ENCODE data around the gene MAGED1. TPM values are rescaled to one million over a fixed set of nuclear protein-coding genes. Genes with fewer than 3 reads are reported as not detected.

Gene MAGED1
- total RNA-seq, 1 experiment from 2014 or later = 128 TPM

- Histone ChIP-seq H3K27ac (ENCODE audit: low read length) (no peak overlapping the region), H3K79me2 (ENCODE audit: low read length) (peaks cover 23% of the 10 kb centered on the region), H3K9me2 (replicated peaks; ENCODE audit: low read length) (no peaks in the 10 kb centered on the region), H3F3A (ENCODE audit: low read length, unreplicated experiment) (no peaks in the 10 kb centered on the region), H3K36me3 (ENCODE audit: low read depth, low read length) (no peaks in the 10 kb centered on the region; the same call in 1 of the 2 replicates), H3K27me3 (ENCODE audit: low read length) (no peaks in the 10 kb centered on the region), H3K4me2 (ENCODE audit: low read length) (no peak overlapping the region), H3K4me1 (ENCODE audit: insufficient read depth, low read length) (peaks cover 11% of the 10 kb centered on the region; the same call in 1 of the 2 replicates), H3K9me3 (ENCODE audit: low read length) (no peaks in the 10 kb centered on the region), H3K9ac (ENCODE audit: low read length) (no peak overlapping the region), H2AFZ (ENCODE audit: low read length) (no peak overlapping the region), H4K20me1 (ENCODE audit: low read length) (no peaks in the 10 kb centered on the region), H3K4me3 (ENCODE audit: low read length) (no peak overlapping the region)
- ATAC-seq (no peak), DNase-seq (no peak)
- TF ChIP-seq EZH2 (IDR thresholded peaks at IDR 0.05; ENCODE audit: low read length, unreplicated experiment) = no peak
- TF ChIP-seq EZH2phosphoT487 (IDR thresholded peaks at IDR 0.05; ENCODE audit: borderline replicate concordance, low read length) = no peak
- TF ChIP-seq CTCF (conservative IDR thresholded peaks at IDR 0.05; ENCODE audit: low read depth, low read length) = no peak
- no TSS peak for BruUV-seq (replicated peaks)
- CTCF ChIA-PET = no interaction called here
- POLR2A ChIA-PET (ENCODE audit: unreplicated experiment) = no interaction called here
- intact Hi-C loops (cut with micrococcal nuclease) = no loop called here
These were observed 2.2 kb upstream of the MAGED1 start for GRCh38 chrX:51891245-51891644.

GRCh38 chrX:51891821-51892551 is 1.4 kb upstream of the MAGED1 start:
- Histone ChIP-seq H3K4me1 (ENCODE audit: insufficient read depth, low read length) (peaks cover 11% of the 10 kb centered on the region; the same call in 1 of the 2 replicates), H3K9me2 (replicated peaks; ENCODE audit: low read length) (no peaks in the 10 kb centered on the region), H3K27ac (ENCODE audit: low read length) (no peak overlapping the region), H3K9me3 (ENCODE audit: low read length) (no peaks in the 10 kb centered on the region), H4K20me1 (ENCODE audit: low read length) (no peaks in the 10 kb centered on the region), H3K36me3 (ENCODE audit: low read depth, low read length) (no peaks in the 10 kb centered on the region; the same call in 1 of the 2 replicates), H3F3A (ENCODE audit: low read length, unreplicated experiment) (no peaks in the 10 kb centered on the region), H3K4me3 (ENCODE audit: low read length) (no peak overlapping the region), H2AFZ (ENCODE audit: low read length) (no peak overlapping the region), H3K27me3 (ENCODE audit: low read length) (no peaks in the 10 kb centered on the region), H3K4me2 (ENCODE audit: low read length) (no peak overlapping the region), H3K9ac (ENCODE audit: low read length) (no peak overlapping the region), H3K79me2 (ENCODE audit: low read length) (peaks cover 23% of the 10 kb centered on the region)
- ChIA-PET CTCF (no interaction called here), POLR2A (ENCODE audit: unreplicated experiment) (no interaction called here)
- TF ChIP-seq EZH2phosphoT487 (IDR thresholded peaks at IDR 0.05; ENCODE audit: borderline replicate concordance, low read length) = no peak
- TF ChIP-seq CTCF (conservative IDR thresholded peaks at IDR 0.05; ENCODE audit: low read depth, low read length) = no peak
- TF ChIP-seq EZH2 (IDR thresholded peaks at IDR 0.05; ENCODE audit: low read length, unreplicated experiment) = no peak
- intact Hi-C loops (cut with micrococcal nuclease) = no loop called here
- BruUV-seq (replicated peaks) = no TSS peak
- DNase-seq = no peak
- no peak for ATAC-seq
